CD4-positive, alpha-beta T cell treated with Interleukin-15 for 4 hours (primary cell): ENCODE results near the gene SPHKAP.
"Not testable (repeated sequence)": the region's sequence is repeated elsewhere in the genome, so short reads cannot be mapped to it uniquely, and the experiment has no call there.

Source experiments
- DNase-seq: peaks from one replicate; pipeline ENCODE4 v3.0.0-alpha.2; 2020; ENCODE audit warnings: low spot score

Gene SPHKAP

DNA sequence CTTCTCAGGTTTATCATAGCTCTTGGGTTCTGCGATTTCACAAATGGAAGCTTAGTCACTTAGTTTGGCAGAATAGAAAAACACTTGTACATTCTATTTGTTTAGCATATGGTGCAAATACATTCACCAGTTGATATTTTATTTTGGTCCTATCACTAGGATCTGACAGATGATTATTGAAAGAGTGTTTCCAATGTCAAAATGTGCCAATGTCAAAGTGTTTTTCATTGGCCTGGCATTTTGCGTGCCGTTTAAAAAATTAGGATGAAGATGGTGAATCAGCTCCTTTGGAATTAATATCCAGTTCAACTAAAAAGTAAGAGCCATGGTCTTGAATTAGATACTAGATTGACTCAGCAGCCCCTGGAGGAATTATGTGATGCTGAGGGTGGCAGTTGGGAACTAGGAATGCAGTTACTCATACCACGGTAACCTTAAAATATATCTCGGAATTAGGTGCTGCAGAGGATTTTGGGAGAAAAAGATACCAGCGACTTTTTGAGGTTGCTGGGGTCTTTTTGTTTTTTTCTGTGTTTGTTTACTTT is 87.0 kb downstream of the SPHKAP start:
- no peak for DNase-seq

DNA sequence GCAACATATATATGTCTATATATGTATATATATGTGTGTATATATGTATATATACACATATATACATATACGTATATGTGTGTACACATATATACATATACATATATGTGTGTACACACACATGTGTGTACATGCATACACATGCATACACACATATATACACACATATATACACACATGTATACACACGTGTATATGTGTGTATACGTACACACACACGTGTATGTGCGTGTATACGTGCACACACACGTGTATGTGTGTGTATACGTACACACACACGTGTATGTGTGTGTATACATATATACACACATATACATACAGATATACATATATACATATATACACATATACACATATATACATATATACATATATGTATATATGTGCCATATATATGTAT is 89.4 kb downstream of the SPHKAP start:
- no peak for DNase-seq

DNA sequence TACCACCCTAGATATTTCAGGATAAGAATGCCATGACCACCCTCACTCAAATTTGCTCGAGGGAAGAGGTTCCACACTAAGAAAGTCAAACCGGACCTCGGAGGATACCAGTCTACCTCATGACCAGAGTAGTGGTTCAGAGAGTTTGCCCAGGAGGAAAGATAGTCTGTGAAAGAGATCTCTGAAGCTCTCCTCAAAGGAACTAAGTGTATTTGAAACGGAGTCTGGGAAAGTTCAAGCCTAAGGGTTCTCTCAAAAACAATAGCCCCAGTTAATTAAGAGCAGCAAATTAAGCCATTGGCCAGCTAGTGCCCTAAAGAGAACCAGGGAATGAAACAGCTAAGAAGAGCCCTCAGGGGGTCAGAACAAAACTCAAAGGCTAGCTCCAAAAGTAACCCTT is 94.9 kb downstream of the SPHKAP start:
- DNase-seq = no peak

DNA sequence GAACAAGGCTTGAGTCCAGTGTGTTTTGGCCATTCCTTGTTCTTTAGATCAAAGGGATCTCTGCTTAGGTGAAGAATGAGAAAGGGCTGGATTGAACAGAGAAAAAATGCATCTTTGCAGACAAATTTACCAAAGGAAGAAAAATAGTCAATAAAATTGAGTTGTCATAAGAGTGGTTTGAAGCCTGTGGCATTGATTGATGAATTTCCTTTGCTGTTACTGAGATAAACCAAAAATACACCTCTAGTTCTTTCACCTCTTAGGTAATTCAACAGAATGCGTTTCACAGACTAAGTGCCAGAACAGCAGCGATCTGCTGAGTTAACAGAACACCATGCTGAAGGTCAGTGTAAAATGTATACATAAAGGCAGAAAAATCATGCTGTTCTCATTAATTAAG is 96.8 kb downstream of the SPHKAP start:
- no peak for DNase-seq

DNA sequence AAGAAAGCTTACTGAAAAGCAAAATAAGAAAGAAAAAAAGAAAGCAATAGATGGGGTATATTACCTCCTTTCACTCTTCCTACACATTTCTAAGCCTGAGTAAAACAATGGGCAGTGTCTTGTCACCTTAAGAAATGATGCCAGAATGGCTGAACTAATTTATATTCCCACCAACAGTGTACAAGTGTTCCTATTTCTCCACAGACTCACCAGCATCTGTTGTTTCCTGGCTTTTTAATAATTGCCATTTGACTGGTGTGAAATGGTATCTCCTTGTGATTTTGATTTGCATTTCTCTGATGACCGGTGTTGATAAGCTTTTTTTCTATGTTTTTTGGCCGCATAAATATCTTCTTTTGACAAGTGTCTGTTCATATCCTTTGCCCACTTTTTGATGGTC is 98.4 kb downstream of the SPHKAP start:
- DNase-seq = no peak

DNA sequence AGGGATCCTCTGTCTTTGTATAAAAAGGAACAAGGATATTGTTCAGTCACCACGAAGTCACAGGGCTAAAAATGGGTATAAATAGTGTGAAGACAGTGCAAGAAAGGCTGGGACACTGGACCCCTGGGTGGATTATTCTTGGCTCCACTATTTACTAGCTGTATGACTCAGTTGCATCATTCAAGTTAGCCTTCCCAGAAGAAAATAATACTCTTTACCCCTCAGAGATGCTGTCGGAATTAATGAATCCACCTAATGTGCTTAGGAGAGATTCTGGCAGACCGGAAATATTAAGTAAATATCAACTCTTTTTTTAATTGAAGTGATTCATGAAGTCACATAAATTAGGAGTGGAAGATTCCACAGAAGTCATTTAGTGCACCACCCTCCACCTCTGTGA is 98.9 kb downstream of the SPHKAP start:
- DNase-seq = no peak

DNA sequence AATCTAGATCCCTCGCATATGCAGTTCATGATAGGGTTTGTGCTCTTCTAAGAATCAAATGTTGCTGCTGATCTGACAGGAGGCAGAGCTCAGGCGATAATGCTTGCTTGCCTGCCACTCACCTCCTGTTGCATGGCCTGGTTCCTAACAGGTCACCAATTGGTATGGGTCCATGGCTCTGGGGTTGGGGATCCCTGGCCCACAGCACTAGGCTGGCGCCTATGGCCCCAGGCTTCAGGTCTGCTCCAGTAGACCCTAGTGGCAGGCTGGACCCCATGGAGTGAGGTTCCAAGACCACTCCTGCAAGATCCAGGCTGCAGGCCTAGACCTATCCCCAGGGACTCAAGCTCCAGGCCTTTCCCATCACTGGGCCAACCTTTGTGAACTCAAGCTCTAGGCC is 102.3 kb downstream of the SPHKAP start:
- no peak for DNase-seq

DNA sequence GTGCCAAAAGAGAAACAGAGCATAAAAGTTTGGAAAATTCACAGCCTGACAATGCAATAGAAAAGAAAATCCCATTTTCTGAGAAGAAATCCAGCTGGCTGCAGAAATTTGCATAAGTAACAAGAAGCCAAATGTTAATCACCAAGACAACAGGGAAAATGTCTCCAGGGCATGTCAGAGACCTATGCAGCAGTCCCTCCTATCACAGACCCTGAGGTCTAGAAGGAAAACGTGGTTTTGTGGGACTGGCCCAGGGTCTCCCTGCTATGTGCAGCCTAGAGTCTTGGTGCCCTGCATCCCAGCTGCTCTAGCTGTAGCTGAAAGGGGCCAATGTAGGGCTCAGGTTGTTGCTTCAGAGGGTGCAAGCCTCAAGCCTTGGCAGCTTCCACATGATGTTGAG is 104.8 kb downstream of the SPHKAP start:
- not testable (repeated sequence) for DNase-seq

DNA sequence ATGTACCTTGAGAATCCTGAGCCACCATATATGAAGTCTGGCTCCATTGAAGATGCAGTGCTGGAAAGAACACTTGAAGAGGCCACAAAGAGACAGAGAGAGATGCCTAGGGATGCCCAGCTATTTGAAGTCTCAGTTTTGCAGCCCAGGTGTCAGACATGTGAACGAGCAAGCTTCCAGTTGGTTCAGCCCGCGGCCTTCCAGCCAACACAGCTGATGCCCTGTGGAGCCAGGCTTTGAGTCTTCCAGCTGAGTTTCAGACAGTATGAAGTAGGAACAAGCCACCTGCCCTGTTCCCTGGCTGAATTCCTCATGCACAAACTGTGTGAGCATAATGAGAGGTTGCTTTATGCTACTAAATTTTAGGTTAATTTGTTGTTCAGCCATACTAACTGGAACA is 108.8 kb downstream of the SPHKAP start:
- no peak for DNase-seq

DNA sequence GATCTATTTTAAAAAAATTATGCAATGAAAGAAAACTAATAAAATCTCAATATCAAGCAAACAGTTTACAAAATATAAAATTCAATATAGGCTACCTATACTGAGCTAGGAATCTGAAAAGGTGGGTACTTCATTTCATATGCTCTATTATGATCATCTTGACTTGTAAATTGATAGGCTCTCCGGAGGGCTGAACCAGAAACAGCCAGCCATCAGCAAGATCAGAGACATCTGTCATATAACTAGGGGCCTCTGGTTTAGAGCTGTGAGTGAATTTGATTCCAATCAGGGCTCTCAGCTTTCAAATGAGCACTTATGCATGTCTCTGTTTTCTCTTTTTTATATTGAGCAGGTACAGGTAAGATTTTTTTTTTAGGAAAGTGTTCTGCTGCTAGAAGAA is 114.2 kb downstream of the SPHKAP start:
- DNase-seq = no peak

DNA sequence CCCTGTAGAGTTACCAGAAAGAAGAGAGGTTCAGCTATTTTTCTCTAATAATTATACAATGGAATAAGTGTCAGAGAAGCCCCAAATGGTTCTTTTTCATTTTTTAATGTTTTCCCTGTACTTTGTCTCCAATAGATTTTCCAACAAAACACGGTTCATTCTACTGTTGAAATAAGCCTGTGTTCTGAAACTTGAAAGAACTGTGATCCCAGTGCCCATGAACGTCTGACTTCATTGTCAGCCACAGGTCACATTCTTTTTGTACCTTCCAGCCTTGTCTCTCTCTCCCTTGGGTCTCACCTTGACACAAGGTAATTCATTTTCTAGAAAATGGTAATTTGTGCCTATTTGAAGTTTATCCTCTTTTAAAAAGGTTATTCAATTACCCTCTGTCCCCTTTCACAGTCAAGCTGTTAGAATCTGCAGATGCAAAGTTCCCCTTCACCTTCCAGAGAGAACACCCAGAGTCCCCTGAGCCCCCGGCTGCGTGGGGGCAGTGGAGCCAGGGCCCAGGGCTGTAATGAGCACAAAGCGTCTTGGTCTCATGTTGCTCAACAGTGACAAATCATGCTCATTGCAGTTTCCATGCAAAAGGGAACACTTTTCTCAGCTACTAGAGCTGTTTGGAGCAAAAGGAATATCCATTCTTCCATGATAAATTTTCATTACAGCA is 115.2 kb downstream of the SPHKAP start:
- DNase-seq = no peak

DNA sequence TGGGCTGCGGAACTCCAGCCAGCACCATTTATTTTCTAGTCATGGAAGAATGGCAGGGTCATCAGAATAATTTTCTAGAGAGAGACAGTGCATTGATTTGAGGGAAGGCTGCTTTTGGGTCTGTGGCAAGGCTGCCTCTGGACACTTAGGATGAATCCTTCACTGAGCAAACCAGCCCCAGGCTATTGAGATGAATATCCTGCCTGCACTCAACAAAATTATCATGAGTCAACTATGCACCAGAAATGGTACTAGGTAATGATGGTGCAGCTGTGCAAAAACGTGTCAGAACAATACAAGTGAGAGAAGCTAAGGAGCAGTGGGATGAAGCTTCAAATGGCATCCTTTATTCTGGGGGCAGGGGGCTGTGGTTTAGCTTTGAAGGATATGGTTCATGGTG is 115.8 kb downstream of the SPHKAP start:
- DNase-seq = no peak

DNA sequence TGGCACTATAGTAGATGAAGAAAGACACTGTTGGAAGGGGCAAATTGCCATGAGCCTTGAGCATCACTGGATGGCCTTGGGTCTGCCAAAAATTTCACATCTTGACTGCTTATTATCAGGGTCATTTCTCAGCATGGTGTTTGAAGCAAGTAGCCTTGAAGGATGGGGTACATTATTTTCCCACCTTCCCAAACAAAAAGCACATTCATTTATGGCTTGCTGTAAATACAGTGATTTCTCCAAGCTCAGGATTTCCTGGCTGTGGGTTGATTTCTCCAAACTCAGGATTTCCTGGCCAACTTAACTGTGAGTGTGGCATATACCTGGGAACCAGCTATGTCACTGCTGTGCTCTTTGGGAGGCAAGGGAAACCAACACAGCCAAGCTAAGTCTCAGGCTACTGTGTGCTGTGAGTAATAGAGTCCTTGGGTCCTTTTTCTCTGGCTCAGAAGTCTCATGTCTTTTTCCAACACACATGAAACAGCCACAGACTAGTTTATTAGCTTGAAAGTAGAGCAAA is 116.6 kb downstream of the SPHKAP start:
- no peak for DNase-seq

DNA sequence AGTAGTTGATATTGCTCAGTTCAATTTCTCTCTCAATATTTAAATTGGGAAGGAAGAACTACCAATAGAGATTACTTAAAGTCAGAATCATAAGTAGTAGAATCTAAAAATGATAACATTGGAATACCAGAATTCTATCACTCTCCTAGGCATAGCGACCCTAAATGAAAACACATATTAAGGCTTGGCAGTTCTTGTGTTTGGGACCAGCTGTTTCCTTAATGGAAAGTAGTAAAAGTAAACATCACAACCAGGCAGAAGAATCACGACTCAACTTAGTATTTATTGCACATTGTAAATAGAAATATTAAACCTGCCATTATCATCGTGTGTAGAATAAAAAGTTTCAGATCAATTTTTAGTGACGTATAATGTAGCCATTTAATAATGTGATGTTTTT is 117.5 kb downstream of the SPHKAP start:
- no peak for DNase-seq

DNA sequence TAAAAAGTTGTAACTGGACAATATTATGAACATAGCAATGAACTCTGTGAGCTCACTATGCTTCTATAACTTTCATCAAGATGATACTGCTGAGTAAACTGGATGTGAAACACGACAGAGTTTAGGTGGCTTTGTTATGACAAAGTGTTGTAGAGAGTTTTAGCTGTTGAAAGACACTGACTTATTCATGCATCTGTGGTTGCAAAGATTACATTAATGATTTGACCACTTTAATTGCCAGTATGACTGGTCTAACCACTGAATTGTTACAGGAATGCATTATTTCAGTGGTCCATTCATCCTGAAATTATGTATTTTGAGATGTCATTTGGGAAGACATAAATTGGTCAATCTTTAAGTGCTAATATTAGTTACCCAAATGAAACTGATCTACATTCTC is 117.9 kb downstream of the SPHKAP start:
- DNase-seq = no peak

DNA sequence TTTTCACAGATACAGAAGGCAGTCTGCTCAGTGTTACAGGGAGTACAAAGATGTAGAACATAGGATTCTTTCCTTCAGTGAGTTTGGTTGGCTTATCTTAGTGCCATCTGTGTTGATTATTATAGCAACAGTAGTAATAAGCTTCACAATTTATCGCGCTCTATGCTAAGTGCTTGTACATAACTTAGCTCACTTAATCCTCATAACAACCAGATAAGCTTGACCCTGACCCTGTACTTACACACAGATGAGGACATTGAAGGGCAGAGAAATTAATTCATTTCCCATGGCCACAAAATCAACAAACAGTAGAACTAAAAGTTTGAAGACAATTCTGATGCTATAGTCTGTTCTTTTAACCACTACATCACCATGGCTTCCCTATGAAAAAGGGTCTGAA is 121.8 kb downstream of the SPHKAP start:
- DNase-seq = no peak

DNA sequence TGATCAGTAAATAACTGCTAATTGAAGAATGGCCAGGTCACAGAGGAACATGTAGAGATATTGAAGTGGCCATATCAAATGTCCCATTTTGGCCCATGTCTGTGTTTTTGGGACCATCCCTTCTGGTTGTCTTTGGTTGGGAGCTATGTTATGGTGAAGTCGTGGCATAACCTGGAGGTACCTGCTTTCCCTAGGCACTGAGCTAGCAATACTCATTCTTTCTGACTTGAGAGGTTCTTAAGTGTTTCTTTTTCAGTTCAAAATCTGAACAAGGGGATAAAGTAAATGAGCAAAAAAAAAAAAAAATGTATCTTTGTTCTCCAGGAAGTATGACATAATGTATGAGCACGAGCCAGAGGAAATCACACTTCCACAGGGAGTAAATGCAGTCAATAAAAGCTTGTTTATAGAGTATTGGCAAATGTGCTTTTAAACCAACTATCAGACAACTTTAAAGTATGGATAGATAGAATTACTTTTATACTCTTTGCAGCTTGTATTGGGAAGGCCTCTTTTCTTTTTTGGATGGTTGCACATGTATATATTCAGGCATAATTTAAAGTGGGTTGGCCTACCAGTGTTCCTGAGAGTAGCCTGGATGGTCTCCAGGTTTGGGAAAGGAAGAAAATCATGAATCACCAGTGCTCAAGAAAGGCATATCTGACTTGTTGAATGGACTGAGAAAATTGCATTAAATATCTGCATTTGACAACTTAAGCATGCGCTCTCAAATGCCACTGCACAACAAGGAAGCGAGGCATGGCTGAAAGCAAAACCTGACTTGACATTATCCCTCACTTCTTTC is 125.0 kb downstream of the SPHKAP start:
- DNase-seq = no peak

DNA sequence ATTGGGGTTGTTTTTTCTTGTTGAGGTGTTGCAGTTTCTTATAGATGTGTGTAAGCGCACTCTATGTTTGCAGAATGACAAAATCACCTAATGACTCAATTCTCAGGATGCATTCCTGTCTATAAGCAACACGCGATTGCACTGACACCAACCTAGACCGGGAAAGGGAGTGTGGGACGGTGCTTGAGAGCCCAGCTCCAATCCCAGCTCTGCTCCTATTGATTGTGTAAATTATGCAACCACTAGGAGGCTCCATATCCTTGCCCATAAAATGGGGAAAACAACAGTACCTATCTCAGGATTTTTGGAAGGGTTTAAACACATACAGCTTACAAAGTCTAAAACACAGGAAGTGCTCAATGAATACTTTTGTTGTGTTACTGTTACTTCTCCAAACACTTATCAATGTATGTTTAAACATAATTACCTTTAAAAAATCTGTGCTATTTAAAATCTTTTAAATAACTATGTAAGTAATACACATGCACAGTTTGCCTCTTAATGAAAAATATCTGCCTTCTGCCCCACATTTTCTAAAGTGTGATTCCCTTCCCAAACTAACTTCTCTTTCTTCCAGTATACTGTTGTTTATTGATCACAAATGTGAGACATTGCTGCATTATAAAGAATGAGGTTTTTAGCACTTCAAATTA is 132.5 kb downstream of the SPHKAP start:
- no peak for DNase-seq

DNA sequence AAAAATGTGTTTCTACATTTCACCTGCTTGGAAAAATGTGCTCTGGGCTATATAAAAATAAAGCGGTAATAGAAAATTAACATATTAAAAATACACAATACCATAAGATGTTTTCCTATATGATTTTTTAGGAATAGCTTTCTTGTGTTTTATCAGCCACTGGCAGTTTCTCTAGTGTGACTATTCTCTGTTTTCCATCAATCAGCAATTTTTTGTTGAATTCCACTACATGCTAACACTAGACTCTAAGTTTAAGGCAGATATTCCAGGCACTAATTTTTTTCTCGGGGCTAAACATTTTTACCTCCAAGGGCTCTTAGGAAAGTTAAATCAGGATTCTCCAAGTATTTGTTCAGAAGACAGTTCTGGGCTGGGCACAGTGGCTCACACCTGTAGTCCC is 140.5 kb downstream of the SPHKAP start:
- DNase-seq = no peak

DNA sequence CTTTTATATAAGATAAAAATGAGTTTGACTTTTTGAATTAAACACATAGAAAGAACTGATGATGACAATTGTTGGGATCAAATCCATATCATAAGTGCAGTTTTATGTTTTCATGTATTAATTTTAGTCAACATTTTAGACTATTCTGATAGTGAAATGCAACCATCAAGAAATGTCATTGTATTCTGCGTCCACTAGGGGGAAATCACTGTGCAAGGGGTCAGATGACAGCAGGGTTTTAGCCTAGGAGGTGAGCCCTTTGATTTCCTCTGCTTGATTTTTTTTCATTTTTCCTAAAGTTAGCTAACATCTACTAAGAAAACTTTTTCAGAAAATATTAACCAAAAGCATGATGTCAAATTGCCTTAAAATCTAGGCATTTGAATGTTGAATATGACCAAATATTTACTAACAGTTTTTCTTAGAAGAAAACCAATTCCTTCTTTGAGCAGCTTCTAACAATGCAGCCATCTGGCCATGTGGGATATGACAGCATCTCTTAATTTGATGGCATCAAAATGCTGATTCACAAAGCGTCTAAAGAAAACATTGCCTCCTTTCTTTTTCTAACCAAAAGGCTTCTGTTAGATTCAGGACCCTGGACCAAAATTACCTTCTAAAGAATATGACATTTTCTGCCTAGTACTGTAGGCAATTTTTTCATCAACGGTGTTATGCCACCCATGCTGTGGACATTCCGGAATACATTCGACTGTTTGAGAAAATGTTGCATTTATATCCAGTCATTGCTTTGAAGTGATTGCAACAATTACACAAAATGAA is 141.5 kb downstream of the SPHKAP start:
- DNase-seq = no peak

DNA sequence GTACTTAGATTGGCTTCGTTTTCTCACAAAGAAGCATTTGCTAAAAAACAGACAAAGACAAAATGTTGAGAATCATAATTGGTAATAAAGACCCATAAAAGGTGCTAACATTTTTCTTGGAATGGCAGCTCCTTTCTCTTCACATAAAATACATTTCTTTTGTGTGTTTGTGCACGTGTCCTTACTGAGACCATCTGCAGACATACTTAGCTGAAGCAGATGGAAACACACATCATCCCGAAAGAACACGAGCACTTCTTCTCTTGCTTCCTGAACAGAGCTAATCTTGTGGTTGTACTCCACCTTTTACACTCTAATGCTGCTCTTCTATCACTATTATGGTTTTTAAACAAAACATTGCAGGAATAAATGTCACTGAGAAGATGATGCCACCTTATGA is 142.5 kb downstream of the SPHKAP start:
- DNase-seq = no peak

DNA sequence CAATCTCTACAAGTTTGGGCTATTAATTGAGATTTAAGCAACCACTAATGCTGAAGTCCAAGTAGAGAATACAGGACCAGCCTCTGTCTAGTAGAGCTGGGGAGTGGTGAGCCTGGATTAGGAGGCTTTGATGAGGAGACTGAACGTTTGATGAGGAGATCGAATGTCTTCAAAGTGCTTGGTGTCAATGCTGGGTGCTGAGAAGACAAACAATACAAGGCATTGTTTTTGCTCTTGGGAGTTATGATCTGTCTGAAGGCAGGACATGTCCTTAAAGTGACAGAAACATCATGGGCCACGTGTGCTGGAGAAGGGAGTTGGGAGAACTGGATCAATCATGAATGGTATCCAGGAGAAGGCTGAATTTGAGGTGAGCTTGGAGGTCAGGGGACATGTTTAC is 143.6 kb downstream of the SPHKAP start:
- DNase-seq = no peak
